HG03457 (cell line): ENCODE results near the gene NYAP1.
"Not testable (repeated sequence)": the region's sequence is repeated elsewhere in the genome, so short reads cannot be mapped to it uniquely, and the experiment has no call there.

ENCODE experiments used
- ATAC-seq: cut with Tn5 transposase; IDR thresholded peaks from one replicate; pipeline ENCODE4 v1.9.1; 2021; ENCODE audit warnings: moderate number of reproducible peaks; ENCODE audit not compliant: unreplicated experiment

The NYAP1 gene

GRCh38 chr7:100483722-100484672, at the start of gene NYAP1:
TSS of gene NYAP1 (plus strand) at chr7:100483927. CDS start at chr7:100485312, 1,385 bp downstream.
- ATAC-seq, result peak; percentile 2

- ATAC-seq, result no peak
Observed at GRCh38 chr7:100434297-100435144, 49.2 kb upstream of the NYAP1 start.

GRCh38 chr7:100435401-100436304, 48.1 kb upstream of the NYAP1 start:
- peak; percentile 9 for ATAC-seq

- ATAC-seq, result no peak
Observed at GRCh38 chr7:100437150-100438100, 46.3 kb upstream of the NYAP1 start.

- no peak for ATAC-seq
Observed at GRCh38 chr7:100438172-100438571, 45.6 kb upstream of the NYAP1 start.

GRCh38 chr7:100438731-100439130, 45.0 kb upstream of the NYAP1 start:
- ATAC-seq, result not testable (repeated sequence)

- ATAC-seq, result not testable (repeated sequence)
Observed at GRCh38 chr7:100439244-100439643, 44.5 kb upstream of the NYAP1 start.

- no peak for ATAC-seq
Observed at GRCh38 chr7:100441641-100442535, 41.8 kb upstream of the NYAP1 start.

- ATAC-seq, result no peak
Observed at GRCh38 chr7:100443096-100443840, 40.5 kb upstream of the NYAP1 start.

- no peak for ATAC-seq
Observed at GRCh38 chr7:100444311-100445278, 39.1 kb upstream of the NYAP1 start.

GRCh38 chr7:100446040-100446439, 37.7 kb upstream of the NYAP1 start:
- ATAC-seq, result no peak

GRCh38 chr7:100447363-100447762, 36.4 kb upstream of the NYAP1 start:
- ATAC-seq, result not testable (repeated sequence)

GRCh38 chr7:100449190-100449795, 34.4 kb upstream of the NYAP1 start:
- ATAC-seq, result no peak

- ATAC-seq, result no peak
Observed at GRCh38 chr7:100452513-100452912, 31.2 kb upstream of the NYAP1 start.

- ATAC-seq, result not testable (repeated sequence)
Observed at GRCh38 chr7:100453854-100454253, 29.9 kb upstream of the NYAP1 start.

GRCh38 chr7:100455206-100455605, 28.5 kb upstream of the NYAP1 start:
- no peak for ATAC-seq
